NCI-H1092 treated with DMSO at 0.1 percent for 48 hours (cell line): Measurements from ENCODE around the gene WSCD1.
A peak's percentile ranks its signal among the peaks of the same experiment; 100 is the strongest.

Experiments used
- DNase-seq: peaks from one replicate; lab custom pipeline; 2025; lab: John Stamatoyannopoulos, UW

The WSCD1 gene

DNA sequence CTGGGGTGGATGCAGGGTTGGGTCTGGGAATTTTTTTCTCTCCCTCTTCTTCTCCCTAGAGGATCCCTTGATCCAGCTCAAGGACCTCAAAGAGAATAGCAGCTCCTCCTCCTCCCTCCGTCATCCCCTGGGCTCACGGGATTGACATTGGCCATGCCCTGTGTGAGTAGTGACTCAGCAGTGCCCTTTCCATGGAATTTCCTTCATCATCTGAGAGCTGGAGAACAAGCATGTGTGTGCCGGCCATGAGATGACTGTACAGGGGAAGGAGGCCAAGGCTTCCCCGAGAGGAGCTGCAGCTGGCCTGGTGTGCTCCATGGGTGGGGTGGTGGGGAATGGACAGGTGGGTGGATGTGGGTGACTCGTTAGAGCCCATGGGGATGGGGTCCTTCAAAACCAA lies 8.9 kb upstream of the WSCD1 start:
- DNase-seq = no peak

DNA sequence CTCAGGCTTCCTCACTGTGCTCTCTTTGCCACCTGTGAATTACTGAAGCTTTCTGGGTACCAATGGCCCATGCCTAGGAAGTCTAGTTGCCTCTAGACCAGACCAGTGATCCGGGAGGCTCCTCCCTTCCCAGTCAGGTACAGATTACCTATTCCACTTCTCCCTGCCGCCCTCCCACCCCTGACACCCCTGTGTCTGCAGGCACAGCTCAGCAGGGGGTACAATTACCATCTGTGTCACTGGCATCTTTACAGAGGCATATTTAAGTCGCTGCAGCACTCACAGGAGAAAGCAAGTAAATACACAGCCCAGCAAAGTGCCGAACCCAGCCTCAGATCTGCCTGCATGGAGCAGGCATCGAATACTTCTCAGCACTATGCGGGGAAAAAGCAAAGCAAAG lies 5.3 kb upstream of the WSCD1 start:
- DNase-seq = no peak

DNA sequence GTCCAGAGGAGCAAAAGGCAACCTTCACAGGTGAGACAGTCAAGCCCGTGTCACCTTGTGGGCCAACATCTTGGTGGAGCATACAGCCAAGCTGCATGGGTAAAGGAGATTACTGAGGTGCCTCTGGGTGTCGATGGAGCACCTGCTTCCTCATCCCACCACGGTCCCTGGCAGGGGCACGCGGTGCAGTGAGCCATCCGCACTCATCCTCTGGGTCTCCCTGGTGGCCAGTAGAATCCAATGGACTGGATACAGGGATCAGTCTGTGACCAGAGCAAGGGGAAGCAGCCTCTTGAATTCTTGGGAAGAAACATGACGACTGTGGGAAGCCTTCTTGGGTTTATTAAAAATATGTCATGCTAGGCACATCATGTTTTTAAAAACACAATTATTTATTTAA lies 4.8 kb upstream of the WSCD1 start:
- DNase-seq = no peak

DNA sequence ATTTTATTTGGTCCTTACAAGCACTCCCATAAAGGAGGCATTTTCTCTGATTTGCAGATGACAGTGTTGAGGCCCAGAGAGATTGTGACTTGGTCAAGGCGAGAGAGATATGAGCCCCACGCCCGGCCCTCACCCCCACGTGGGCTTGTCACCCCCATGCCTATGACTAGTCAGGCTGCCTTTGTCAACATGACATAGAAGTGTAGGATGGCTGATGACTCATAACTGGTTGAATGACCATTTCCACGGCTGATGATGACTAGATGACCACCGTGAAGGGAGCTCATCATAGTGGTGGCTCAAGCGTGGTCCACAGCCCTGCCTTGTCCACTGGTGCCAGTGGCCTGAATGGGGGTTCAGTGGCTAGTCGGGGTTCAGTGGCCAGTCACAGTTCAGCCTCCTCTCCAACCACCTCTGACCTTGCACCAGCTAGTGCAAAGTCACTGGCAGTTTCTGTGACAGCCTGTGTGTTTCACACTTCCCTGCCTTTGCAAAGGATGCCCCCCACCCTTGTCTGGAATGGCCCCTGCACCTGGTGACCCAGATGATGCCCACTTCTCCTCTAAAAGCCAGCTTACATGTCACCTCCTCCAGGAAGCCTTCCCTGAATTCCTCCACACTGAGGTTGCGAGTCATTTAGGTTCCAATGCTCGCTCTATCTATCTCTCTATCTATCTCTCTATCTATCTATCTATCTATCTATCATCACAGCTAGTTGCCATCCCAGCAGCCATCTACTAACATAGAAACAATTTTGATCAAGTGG lies 3.8 kb upstream of the WSCD1 start:
- DNase-seq = no peak

DNA sequence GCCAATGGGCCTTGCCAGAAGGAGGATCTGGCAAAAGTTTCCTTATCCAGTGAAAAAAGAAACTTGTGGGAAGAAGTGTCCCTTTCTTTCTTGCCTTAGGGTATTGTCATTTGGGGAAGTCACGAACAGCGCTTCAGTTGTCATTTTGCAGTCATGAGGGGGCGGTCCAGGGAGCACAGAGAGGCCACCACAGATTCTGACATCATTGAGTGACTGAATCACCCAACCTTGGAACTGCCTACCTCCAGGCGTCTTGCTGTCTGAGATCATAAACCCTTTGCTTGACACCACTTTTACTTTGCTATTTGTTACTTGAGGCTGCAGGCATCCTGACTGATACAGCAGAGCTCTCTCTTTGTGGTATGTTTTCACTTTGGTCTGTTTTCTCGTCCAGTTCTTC lies 3.1 kb upstream of the WSCD1 start:
- DNase-seq = no peak

DNA sequence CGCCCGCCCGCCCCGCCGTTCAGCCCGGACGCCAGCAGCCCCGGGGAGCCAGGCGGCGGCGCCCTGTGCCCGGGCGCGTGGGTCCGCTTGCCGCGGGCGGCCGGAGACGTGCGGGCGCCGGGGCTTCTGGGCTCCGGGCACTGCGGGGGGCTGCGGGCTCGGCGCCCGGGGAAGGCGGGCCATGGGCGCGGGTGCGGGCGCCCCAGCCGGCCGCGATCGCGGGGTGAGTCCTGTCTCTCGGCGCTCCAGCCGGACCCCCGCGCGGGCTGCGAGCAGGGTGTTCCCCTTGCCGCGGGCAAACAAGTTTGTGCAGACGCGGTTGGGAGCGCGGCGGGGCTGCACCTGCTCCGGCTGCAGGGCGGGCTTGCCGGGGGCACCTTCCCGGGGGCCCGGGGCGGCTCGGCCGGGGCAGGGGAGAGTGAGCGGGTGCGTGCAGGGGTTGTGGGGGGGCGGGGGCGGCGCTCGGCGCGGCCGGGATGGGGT lies 292 bp downstream of the WSCD1 start:
- peak; percentile 10 for DNase-seq

DNA sequence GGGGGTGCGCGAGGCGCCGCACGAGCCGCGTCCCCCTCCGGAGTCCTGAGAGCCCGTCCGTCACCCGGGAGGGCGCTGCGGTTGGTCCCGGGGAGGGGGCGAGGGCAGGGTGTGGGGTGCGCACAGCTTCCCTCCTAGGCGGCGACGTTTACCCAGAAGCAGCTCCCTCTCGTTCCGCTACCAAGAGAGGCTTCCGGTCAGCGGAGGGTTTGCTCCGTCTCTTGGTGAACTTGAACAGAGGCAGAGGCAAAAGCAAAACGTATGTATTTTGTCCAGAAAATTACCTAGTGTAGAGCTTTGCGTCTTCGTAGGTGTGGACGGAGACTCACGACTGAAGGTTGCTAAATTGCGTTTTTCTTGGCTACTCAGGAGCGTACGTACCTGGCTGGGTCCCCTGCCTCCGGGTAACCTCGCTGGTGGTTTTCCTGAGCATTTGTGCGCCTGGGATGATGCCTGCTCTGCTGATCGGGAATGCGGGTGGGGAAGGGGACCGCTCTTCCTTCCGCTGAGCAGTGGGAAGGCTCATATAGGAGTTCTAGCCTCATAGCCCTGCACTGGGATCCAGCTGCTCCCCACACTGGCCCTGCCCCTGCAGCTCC lies 833 bp downstream of the WSCD1 start:
- DNase-seq = peak; percentile 18

DNA sequence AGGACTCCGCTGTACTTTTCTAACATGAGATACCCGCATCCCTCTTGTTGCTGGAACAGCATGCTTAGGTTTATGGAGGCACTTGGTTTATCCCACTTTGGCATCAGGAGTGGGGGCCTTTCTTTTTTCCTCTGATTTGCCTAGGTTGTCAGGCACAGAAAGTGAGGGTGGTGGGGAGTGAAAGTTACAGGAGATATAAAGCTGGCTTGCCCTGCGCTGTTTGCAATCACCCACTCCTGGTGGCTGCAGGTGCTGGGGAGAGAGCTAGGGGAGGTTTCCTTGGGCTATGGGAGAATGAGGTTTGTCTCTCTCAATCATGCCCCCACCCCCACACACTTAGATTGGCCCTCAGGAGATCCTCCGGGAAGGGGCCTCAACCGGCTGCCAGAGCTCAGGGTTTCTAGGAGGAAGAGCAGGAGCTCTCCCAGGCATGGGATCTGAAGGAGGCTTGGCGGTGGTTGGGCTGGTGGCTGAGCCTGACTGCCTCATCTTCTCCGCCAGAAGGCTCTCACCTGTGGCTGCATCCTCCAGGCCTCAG lies 1.4 kb downstream of the WSCD1 start:
- no peak for DNase-seq

DNA sequence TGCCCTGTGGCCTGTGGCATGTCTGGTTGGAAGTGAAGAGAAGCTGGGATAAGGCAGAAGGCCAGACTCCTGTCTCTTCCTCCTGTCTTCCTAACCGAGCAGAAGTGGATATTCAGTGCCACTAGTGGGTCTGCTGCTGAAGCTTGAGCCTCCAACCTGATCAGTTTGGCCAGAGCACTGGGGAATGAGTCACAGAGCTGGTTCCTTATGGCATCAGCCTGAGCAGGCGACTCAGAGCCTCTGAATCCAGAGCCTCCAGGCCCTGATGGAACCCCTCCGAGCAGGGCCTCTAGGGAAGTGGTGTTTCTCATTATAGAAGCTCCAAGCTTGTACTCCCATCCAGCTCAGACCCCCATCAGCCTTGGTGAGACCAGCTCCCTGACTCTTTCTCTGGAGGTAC lies 2.0 kb downstream of the WSCD1 start:
- DNase-seq = no peak

DNA sequence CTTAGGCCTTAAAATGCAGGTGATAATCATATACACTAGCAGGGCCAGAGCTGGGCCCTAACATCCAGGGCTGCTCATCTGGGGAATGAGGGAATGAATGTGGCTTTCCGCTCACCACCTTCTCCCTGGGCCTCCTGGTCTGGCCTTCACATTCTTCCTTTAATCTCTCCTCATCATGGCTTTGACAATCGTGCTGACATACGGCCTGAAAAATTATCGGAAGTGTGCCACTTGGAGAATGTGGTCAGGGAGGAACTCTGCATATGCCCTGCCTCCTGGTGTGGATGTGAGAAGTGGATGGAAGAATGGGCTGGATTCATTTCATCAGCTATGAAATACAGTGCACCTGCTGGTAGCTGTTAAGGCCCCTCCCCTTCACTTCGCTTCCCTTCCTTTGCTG lies 2.4 kb downstream of the WSCD1 start:
- no peak for DNase-seq

DNA sequence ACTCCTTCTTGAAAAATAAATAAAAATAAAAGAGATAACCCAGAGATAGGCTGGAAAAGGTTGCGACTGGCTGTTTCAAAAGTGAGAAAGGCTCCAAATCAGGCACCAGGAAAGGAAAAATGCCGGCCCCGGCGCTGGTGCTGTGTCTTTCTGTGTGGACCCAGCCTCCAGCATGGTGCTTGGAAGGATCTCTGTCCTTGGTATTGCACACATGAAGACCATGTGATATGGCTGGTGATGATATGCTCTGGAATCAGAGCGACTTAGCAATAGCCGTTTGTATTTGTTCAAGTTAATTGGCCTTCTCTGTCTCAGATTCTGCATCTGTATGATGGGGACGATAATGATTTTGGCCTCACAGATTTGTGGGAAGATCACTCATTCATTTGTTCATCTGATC lies 3.4 kb downstream of the WSCD1 start:
- no peak for DNase-seq

DNA sequence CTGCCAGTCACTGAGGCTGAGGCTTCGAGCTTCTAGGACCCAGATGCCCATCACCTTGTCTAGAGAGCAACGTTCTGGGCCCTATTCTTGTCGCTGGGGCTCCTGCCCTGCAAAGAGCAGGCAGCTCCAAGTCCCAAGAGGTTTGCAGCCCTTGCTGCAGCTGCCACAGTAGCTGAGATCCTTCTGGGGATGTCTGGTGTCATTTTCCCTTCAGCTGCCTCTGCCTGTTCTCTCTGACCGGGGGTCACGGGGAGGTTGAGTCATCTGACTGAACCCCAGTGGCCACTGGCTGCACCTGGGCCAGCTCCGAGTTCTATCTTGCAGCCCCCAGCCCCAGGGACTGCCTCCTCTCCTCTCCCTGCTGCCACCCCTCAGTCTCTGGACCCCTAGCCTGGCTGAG lies 4.9 kb downstream of the WSCD1 start:
- DNase-seq = no peak

DNA sequence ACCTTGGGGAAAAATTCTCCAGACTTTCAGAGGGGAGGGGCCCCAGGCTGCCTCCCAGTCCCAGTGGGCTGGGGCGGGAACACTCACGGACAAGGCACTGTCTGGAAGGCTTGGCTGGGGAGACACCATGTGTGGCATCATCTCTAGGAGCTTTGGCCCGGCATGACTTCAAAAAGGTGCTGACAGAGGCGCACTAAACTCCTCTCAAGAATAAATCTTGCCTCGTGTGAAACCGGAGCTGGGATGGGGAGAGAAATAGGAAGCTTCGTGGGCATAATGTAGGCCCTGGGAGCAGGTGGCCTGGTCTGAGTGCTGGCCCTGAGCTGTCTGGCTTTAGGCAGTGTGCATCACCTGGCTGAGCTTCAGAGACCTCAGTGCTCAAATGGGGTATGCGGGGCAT lies 5.7 kb downstream of the WSCD1 start:
- no peak for DNase-seq

DNA sequence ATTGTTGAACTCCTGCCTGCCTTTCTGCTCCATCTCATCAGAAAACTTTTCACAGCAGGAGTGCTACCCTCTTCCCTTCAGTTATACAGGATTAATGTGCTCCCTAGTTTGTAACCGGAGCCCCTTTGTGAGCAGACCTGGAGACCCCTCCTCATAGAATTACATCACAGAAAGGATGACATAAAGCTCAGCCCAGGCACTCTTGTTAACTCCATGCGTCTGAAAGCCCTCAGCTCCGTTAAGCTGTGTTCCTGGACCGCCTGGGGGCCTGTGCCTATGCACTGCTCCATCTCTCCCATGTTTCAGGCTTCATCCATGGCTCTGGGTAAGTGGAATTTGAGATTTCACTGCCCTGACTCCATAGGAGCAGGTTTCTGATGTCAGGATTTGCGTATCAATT lies 7.6 kb downstream of the WSCD1 start:
- no peak for DNase-seq

DNA sequence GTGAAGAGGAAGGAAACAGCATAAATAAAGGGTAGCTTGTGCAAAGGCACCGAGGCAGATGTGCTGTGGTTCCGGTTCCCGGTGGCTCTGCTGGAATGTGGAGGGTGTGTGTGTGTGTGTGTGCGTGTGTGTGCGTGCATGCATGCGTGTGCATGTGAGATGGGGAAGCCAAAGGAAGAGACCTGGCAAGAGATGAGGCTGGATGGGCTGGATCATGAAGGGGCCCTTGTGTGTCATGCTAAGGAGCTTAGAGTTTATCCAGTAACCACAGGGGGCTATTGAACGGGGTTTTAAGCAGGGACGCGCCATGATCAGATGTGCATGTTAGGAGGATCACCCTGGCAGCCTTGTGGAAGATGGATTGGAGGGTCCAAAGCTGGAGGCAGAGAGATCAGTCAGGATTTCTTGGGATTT lies 8.3 kb downstream of the WSCD1 start:
- no peak for DNase-seq

DNA sequence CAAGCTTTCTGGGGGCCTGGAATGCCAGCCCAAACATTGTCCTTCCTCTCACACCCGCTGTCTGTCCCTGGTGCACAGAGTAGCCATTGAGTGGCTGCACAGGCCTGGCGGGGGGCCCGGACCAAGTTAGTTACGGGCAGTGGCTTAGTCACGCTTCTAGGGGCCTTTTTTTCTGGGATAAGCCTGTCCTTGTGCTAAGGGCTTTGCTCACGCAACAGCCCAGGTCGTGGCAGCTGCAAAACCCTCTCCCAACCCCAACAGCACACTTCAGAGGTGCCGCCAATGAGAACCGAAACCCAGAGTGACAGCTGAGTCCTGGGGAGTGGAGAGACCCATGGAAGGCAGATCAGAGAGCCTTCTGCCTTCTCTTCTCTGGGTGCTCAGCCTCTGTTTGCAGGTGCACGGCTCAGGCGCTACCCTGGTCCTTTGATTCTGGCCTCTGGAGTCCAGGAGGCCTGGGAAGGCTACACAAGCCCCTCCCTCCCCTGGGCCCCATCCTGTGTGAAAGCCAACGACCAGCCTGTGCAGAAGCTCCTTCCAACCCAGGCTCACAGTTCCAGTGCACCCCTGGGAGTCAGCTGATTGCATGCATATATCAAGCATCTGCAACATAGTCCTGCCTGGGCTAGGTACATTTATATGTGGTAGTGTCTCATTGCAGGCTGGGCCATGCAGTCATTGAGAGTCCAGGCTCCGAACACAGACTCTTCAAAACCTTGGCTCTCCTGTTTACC lies 9.1 kb downstream of the WSCD1 start:
- no peak for DNase-seq

DNA sequence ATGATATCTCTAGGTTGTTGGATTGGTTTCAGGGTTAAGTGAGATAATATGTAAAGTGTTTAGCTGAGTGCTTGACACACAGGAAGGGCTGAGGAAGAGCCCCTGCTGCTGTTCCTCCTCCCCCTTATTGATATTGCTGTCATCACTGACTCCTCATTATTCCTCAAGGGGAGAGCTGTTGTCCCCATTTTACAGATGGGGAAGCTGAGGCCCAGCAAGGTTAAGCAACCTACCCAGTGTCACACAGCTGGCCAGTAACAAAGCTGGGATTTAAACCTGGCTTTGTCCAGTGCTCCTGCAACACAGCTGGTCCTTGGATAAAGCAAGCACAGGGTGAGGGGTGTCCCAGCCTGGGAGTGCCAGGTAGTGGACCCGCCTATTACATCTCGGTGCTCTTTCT lies 9.8 kb downstream of the WSCD1 start:
- no peak for DNase-seq

DNA sequence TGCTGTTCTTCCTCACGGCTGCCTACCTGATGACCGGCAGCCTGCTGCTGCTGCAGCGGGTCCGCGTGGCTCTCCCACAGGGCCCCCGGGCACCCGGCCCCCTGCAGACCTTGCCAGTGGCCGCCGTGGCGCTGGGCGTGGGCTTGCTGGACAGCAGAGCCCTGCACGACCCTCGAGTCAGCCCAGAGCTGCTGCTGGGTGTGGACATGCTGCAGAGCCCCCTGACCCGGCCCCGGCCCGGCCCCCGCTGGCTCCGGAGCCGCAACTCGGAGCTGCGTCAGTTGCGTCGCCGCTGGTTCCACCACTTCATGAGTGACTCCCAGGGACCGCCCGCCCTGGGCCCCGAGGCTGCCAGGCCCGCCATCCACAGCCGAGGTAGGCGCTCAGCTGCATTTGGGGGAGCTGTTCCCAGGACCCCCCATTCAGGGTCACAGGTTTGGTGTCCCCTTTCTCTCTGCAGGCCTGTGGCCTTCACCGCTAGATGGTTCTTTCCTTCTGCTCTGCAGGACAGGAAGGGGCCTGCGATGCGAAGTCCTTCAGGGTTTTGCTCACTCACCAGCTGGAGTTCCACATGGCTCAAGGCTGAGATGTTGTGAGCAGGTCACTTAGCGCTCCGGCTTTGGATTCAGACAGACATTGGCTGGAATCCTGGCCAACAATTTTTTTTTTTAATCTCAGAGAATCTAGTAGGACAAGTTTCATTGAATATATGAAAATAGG lies 10.7 kb downstream of the WSCD1 start:
- no peak for DNase-seq

DNA sequence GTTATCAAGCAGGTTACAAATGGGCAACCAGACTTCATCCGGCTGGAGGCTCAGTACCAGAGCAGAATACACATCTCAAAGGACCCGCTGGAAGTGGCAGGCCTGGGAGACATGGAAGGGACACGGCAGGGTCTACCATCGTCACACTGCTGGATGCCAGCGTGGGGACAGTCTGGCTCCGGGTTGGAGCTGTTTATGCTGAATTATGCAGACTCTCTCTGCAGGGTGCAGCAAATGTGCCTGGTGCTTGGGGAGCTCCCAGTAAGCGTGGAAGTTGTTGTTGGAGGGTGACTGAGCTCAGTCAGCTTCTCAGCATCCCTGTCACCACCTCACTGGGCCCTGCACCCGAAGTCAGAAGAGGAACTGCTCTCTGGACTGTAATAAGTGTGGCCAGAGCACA lies 12.2 kb downstream of the WSCD1 start:
- DNase-seq = no peak

DNA sequence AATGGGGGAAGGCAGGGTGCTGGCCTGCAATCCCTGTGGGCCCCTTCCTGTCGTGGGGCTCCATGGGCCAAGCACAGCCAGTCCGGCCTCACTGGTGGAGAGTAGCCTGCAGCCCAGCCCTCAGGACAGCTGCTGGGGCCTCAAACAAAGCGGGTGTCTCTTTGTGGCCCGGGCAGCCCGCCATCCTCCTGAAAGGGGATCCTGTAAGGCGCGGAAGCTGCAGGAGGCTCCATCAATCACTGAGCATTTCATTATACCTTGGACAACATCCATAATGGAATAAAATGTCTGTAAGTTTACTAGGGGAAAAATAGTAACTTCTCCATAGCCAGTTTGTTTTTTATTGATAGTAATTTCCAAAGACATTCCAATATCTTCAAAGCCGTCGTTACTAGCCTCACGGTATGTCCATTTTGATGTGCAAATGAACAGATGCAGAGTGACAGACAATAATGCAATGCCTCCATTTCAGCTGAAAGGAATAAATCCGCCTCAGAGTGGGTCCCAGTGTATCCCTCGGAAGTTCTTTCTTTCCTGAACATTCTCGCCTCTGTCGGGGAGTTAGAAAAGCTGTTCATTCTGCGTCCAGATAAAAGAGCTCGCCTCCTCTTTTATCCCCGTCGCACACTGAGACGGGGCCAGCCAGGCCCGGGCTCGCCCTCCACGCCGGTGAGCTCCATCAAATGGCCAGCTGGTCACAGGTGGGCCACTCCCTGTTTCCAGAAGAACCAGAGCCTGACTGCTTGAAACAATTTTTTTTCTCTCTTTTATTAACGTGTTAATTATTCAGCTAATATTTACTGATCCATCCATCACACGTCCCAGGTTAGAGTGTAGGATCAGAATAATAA lies 14.4 kb downstream of the WSCD1 start:
- DNase-seq = peak; percentile 2

DNA sequence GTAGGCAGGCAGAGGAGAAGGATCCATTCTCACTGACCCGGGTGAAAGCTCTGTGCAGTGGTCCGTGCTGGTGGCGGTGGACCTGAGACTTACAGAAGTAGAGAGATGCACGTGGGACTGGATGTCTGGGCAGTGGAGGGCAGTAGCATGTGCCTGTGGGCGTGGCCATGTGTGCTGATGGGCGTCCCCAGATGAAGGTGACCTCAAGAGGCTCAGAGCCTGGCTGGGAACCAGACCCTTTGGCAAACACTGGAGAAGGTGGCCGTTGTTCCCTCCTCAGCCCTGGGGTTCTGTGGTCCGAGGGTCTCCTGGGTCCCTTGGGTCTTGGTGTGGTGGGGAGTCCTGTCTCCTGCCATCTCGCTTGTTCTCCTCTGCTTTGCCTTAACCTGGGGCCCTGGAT lies 15.6 kb downstream of the WSCD1 start:
- DNase-seq = no peak
